Fibroblast of mammary gland (primary cell): ENCODE results near the gene IPMK.

ENCODE experiments used
- DNase-seq: peaks from one replicate; pipeline ENCODE4 v3.0.0-alpha.2; 2010; ENCODE audit warnings: low read depth
- H3K4me3 ChIP-seq: 2 replicates; pipeline ENCODE4 v1.5.1; 2011; ENCODE audit warnings: low read depth, mild to moderate bottlenecking, low read length, moderate library complexity; ENCODE audit not compliant: control insufficient read depth
- TF ChIP-seq, protein P1 (sequence below): conservative IDR thresholded peaks from 2 replicates; pipeline ENCODE4 v1.5.1; 2011; ENCODE audit warnings: low read depth, low read length, inconsistent platforms; ENCODE audit not compliant: control insufficient read depth, insufficient read depth

Gene IPMK

GRCh38 chr10:58267713-58268453 is at the start of gene IPMK:
Gene IPMK, minus strand, starts transcription at chr10:58267894. Its CDS starts 283 bp downstream, at chr10:58267611.
- peak; percentile 74 for DNase-seq
- peak within 1 kb of the TSS; percentile 80 for H3K4me3 ChIP-seq
- TF ChIP-seq, protein P1, sequence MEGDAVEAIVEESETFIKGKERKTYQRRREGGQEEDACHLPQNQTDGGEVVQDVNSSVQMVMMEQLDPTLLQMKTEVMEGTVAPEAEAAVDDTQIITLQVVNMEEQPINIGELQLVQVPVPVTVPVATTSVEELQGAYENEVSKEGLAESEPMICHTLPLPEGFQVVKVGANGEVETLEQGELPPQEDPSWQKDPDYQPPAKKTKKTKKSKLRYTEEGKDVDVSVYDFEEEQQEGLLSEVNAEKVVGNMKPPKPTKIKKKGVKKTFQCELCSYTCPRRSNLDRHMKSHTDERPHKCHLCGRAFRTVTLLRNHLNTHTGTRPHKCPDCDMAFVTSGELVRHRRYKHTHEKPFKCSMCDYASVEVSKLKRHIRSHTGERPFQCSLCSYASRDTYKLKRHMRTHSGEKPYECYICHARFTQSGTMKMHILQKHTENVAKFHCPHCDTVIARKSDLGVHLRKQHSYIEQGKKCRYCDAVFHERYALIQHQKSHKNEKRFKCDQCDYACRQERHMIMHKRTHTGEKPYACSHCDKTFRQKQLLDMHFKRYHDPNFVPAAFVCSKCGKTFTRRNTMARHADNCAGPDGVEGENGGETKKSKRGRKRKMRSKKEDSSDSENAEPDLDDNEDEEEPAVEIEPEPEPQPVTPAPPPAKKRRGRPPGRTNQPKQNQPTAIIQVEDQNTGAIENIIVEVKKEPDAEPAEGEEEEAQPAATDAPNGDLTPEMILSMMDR: no peak

DNA sequence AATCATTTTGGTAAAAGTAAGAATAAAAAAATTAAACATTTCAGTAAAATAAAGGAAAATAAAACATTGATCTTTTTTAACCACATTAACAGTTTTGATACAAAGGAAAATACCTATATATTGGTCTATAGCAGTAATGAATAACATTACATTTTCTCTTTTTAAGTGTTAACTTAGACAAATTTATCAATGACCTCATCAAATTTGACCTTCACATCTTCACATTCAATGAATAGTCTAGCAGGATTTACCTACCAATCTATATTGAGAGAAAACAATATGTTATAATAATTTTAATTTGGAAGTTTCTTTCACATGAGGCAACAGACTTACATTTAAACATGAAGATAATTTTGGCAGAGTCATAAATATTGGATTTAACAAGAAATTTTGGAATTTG is 49.2 kb upstream of the IPMK start:
- TF ChIP-seq, protein P1: no peak
- H3K4me3 ChIP-seq: no peak overlapping the region
- no peak for DNase-seq

DNA sequence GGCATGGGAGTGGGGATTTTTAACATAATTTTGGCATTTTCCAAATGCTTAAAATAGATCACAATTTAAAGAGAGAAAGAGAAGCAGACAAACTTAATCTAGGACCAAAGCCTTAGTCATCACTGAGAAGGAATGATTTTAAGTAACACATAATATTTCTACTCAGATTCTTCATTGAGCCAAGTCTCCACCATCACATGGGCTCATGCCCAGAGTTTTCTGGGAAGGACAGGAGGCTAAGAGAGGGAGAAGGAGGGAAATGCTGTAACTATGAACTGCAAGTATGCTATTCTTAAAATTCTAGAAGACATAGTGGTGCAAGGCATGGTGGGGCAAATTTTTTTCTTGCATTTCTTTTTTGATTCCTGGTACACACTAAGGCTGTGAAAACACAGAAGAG is 43.3 kb upstream of the IPMK start:
- TF ChIP-seq, protein P1: no peak
- DNase-seq: no peak
- H3K4me3 ChIP-seq: no peak overlapping the region

DNA sequence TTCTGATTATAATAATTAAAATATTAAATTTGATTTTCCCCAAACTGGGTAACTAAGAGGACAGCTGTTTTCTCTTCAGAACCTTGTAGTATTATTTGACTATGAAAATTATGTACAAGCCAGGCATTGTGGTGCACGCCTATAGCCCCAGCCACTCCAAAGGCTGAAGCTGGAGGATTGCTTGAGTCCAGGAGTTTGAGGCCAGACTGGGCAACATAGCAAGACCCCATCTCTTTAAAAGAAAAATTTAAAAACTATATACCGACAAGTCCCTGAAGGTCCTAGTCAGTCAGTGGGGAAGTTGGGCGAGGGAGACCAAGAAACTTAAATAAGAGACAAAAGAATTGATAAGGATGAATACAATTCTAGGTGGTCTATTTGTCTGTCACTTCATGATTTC is 40.0 kb upstream of the IPMK start:
- no peak for DNase-seq
- TF ChIP-seq, protein P1: no peak
- no peak overlapping the region for H3K4me3 ChIP-seq

GRCh38 chr10:58305821-58306220 is 38.1 kb upstream of the IPMK start:
- H3K4me3 ChIP-seq: no peak overlapping the region
- TF ChIP-seq, protein P1: no peak

DNA sequence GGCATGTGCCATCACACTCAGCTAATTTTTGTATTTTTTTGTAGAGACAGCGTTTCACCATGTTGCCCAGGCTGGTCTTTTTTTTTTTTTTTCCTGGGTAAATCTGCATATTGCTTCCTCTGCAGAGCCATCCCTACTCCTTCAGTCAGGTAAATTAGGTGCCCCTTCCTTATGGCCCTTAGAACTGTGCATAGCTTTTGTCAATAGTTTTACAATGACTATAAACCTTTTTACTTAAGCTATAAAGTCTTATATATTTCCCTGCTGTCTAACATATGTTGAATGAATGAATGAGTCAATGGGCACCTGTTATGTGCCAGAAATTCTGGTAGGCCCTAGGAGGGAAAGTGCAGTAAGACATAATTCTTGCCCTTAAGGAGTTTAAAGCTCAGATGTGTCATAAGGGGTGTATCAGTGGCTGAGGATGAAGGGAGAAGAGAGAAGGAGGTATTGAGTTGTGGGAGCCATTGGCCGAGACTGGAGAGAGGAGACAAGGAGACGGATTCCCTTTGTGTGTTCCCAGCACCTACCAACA is 36.5 kb upstream of the IPMK start:
- no peak for DNase-seq
- H3K4me3 ChIP-seq: no peak overlapping the region
- TF ChIP-seq, protein P1: no peak

More at GRCh38 chr10:58305821-58306220, 38.1 kb upstream of the IPMK start:
- no peak for DNase-seq
